Retina (tissue), 1 donor: ENCODE data around the gene TAL2.
"Not testable (repeated sequence)": the region's sequence is repeated elsewhere in the genome, so short reads cannot be mapped to it uniquely, and the experiment has no call there.

Experiments used
- DNase-seq: peaks from one replicate; pipeline ENCODE4 v3.0.0-alpha.2; 2016

Gene TAL2

DNA sequence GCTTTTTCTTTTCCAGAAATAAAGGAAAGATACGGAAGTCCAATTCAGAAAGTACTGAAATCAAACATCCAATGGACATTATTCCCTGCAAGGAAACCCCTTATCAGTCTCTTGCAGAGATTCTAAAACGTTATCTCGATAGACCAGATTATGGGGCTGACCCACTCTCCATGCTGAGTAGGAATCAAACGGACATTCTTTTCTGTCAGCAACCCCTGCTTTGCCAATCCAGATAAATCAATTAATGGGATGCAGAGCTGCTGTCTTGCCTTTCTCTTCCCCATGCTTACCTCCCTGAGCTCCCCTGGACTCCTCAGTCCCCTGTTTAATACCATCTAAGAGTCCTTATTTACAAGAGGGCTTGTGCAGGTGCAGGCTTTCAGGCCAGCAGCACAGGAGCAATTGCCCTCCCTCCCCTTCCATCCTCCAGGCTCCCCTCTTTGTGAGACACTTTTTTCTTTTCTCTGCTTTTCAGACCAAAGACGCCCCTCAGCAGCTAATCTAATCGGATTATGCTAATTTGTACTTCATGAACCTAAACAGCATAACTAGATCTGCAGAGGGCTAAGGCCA is 14.2 kb downstream of the TAL2 start:
- no peak for DNase-seq

DNA sequence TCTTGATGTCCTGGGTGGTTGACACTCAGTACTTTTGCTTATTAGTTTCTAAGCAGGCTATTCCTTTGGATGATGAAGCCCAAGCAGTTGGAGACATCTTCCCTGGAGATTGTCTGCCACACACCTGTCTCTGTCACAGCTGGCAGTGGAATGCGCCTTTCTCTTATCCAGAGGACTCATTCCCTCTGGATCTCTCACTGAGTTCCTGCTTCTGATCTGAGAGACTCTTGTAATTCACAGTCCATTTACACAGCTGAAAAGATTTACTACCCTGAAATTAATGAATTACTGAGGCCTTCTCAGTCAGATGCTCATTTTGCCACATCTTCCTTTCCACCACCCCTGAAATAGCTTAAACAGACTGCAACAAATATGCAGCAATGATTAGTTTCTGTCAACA is 15.9 kb downstream of the TAL2 start:
- no peak for DNase-seq

- no peak for DNase-seq
Measured at GRCh38 chr9:105678781-105679180, 16.5 kb downstream of the TAL2 start.

GRCh38 chr9:105679257-105680022 is 17.2 kb downstream of the TAL2 start:
- DNase-seq: no peak

DNA sequence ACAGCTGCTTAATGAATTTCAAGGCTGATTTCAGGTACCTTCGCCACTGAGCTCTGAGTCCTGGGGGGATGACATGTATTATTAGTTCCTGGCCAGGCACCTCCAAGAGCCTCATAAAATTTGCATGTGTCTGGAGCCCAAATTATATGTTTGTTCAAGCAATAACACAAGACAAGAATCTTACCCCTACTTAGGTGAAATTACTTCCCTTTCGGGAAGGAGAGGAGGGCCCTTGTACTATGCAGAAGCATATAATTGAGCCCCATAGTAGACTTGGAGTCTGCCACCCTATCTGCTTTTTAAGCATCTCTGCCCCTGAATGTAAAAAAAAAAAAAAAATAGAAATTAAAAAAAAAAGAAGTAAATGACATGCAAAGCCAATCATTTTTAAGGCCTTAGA is 19.1 kb downstream of the TAL2 start:
- no peak for DNase-seq

DNA sequence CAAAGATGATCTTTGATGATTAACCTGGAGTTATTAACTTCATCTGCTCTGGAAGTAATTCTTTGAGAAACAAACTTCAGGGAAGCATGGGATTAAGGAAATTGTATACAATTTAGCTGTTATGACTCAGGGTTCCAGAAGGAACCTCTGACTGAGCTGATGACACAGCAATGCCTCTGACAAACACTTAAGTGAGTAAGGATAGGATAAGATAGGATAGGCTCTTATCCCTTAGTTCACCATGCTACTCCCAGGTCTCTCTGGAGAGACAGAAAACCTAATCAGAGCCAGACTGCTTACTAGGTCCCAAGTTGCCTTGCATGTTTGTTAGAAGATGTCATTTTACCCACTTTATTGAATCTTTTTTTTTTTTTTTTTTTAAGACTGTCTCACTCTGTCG is 19.5 kb downstream of the TAL2 start:
- no peak for DNase-seq

DNA sequence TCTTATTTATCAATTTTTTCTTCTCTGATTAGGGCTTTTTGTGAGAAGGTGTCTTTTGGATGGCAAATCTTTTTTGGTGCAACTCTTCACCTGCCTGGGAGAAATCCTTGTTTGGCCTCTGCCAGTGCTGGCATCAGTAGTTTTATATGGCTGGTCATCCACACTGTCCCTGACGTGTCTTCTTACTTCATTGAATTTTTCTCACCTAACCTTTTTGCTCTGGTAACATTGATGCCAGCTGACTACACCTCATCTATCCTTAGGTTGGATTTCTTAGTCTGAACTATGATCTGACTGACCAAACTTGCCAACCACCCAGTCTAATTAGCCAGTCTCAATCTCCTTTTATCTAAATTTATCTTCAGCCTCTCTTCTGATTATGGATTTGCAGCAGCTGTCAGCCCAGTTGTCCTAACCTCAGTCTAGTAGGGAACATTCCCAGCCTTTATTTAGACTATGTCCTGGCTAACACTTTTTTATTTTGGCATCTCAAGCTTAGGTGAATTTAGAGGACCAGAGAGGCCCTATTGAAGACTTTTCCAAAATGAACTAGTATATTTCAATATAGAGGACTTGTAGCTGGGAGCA is 21.5 kb downstream of the TAL2 start:
- DNase-seq: no peak

GRCh38 chr9:105686936-105687335 is 24.7 kb downstream of the TAL2 start:
- no peak for DNase-seq

GRCh38 chr9:105690742-105691141 is 28.5 kb downstream of the TAL2 start:
- no peak for DNase-seq

DNA sequence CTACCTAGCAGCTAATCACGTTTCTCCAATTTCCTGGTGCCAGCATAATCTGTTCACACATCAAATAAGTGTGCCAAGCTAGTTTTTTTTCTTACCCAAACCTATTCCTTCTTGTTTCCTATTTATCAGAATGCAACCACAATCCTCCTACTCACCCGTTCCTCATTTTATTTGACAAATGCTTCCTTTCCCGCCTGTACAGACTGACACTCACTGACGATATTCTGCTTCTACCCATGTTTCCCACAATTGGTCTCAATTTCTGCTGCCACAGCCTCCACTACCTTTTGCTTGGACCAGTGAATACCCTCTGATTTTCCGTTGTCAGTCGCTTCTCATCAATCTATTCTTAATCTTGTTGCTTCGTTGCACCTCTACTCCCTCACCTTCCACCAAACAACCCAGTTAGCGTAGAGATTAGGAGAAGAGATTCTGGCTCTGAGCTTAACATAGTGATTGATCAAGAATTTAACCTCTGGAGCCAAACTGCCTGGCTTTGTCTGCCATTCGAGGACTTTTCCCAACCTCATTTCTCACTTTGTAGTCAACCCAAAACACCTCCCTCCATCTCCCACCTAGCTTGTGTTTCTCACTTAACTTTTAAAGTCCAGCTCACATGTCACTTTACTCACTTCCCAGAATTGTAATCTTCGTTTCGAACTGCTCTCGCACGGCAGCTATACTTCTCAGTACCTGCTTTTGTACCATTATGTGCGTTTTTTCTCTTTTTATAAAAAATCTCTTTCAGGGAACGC is 31.4 kb downstream of the TAL2 start:
- peak; percentile 10 for DNase-seq

DNA sequence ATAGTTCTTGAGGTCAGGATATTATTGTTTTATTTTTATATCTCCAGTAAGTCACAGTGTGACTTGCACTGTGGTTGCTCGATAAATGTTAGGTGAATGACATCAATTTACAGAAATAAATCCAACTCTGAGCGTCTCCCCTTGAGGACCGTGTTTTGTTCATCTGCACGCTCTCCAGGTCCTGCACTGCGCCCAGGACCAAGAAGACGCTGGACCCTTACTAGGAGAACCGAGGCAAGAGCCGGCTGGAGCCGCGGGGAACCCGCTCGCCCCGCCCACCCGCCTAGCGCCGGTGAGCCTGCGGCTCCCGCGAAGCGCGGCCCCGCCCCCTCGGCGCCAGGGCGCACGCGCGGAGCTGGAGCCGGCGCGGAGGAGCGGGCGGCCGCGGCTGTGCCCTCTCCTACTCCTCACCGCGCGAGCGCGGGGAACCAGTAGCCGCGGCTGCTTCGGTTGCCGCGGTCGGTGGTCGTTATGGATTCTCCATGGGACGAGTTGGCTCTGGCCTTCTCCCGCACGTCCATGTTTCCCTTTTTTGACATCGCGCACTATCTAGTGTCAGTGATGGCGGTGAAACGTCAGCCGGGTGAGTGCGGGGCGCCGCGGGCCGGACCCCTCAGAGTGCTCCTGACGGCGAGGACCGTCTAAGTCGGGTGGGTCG is 32.1 kb downstream of the TAL2 start, which contains the start of gene TMEM38B:
Gene TMEM38B (plus strand): TSS at position 352 of the 658 bp plus-strand sequence. CDS start 120 bp downstream, at position 472.
- DNase-seq: peak; percentile 92

DNA sequence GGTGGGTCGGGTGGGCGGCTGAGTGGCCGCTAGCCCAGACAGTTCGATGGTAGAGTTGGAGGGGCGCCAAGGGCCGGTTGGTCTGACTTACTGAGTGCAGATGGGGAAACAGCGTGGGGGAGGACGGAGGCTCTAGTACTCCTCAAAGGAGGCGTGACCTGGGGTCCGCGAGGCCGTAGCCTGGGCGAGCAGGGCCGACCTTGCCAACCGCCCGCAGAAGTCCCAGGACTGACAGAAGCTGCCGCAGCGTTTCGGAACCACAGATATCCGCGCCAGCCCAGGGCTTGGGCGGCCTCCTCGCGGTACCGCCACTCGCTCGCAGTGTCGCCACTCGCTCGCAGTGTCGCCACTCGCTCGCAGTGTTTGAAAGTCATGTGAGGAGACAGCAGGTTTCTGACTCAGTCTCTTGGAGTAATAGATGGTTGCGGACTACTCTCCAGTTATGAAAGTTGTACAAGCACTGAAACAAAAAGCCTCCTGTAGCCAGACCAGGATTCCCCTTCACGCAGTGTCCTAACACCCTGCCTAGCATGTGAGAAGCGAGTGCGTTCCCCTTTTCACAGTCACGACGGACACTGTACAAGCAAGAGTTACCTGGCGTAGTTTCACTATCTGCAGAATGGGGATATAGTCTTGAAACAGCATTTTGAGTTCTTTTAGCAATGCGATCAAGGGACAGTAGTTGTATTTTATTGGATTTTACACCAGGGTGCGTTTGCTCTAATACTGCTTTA is 32.8 kb downstream of the TAL2 start:
- no peak for DNase-seq

DNA sequence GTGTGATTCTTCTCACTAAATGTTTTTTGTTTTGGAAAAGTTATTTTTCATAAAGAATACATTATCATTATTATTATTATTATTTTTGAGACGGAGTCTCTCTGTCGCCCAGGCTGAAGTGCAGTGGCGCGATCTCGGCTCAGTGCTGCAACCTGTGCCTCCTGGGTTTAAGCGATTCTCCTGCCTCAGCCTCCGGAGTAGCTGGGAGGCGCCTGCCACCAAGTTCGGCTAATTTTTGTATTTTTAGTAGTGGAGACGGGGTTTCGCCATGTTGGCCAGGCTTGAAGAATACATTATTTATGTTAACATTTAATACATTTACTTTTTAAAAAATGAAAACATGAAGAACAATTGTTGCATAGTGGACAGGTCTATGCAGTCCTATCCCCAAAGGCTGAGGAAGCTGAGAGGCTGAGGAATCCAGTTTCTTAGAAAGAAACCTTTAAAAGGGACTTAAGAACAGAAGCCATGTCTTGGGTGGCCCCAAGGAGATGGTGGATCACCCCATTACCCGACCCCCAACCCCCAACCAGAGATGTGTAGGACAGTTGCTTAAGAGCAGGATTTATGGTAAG is 34.0 kb downstream of the TAL2 start:
- DNase-seq: no peak

DNA sequence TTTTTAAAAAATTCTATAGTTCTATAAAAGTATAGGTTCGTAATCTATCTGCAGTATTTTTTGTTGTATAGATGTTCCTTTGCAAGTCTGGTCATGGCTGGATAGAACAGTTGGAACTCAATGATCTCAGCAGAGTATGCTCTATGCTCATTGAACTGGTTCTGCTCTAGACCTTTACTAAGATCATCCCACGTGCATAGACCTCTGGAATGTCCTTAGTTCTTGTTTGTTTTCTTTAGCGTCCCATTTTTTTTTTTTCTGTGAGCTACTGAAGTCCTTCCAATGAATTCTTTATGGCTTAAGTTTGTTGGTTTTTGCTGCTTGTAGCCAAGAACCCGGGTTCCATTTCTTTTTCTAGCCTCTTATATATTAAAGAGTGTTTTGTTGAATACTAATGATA is 35.6 kb downstream of the TAL2 start:
- DNase-seq: no peak

- no peak for DNase-seq
Measured at GRCh38 chr9:105698348-105698870, 36.2 kb downstream of the TAL2 start.

GRCh38 chr9:105700668-105701067 is 38.4 kb downstream of the TAL2 start:
- no peak for DNase-seq

- no peak for DNase-seq
Measured at GRCh38 chr9:105701145-105701544, 38.9 kb downstream of the TAL2 start.

GRCh38 chr9:105702207-105702606 is 40.0 kb downstream of the TAL2 start:
- no peak for DNase-seq

DNA sequence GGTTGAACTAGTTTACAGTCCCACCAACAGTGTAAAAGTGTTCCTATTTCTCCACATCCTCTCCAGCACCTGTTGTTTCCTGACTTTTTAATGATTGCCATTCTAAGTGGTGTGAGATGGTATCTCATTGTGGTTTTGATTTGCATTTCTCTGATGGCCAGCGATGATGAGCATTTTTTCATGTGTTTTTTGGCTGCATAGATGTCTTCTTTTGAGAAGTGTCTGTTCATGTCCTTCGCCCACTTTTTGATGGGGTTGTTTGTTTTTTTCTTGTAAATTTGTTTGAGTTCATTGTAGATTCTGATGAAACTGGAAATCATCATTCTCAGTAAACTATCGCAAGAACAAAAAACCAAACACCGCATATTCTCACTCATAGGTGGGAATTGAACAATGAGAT is 41.4 kb downstream of the TAL2 start:
- not testable (repeated sequence) for DNase-seq

GRCh38 chr9:105706156-105706555 is 43.9 kb downstream of the TAL2 start:
- no peak for DNase-seq

- no peak for DNase-seq
Measured at GRCh38 chr9:105708405-105708804, 46.1 kb downstream of the TAL2 start.

DNA sequence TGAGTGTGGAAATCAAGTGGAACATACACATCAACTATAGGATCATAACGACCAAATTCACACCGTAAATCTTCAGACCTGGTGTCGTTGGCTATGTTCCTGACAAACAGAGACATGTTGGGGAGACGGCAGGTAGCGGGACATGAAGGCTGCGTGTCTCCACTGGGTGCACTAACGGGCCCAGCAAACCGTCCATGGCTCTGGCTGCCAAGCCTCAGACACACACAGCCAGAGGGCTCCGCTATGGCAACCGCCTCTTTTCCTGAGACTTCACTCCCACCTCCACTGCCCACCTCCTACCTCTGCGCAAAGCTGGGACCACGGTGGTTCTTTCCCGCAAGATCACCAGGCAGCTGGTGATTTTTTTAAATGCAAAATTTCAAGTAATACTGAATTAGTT is 48.4 kb downstream of the TAL2 start:
- DNase-seq: no peak
